IMR-90 (cell line): ENCODE data around the gene LMOD2. TPM values are rescaled to one million over a fixed set of nuclear protein-coding genes. Genes with fewer than 3 reads are reported as not detected.

Experiments
- ATAC-seq: fragments of 200-7000 bp; cut with Tn5 transposase; 2 replicates; pipeline ENCODE4 v1.9.1; 2020; ENCODE audit warnings: low read depth, mild to moderate bottlenecking, moderate library complexity
- BruUV-seq: library from RNA; stranded (reverse); fragments of 400-500 nt; replicated peaks from 2 replicates; lab custom pipeline; 2021; lab: Mats Ljungman, UMichigan
- CTCF ChIA-PET: fragments of 300-600 bp; formaldehyde crosslinking; extraction: SDS; loops from one replicate; lab custom pipeline; 2021; ENCODE audit warnings: antibody characterized with exemption; lab: Yijun Ruan, JAX
- POLR2A ChIA-PET: fragments of 300-600 bp; sonication (Branson Sonifier 250); formaldehyde crosslinking; loops from one replicate; lab custom pipeline; 2022; ENCODE audit warnings: antibody characterized with exemption; ENCODE audit not compliant: unreplicated experiment; lab: Charles Lee
- DNase-seq: peaks from one replicate; pipeline ENCODE4 v3.0.0; 2013
- H2AFZ ChIP-seq: replicated peaks from 2 replicates; pipeline ENCODE3; 2013; ENCODE audit warnings: low read length, mild to moderate bottlenecking; ENCODE audit not compliant: poor library complexity
- H2AK5ac ChIP-seq: 2 replicates; pipeline ENCODE4 v1.6.1; 2013; ENCODE audit warnings: low read depth, low read length, inconsistent platforms
- H2AK9ac ChIP-seq: replicated peaks from 2 replicates; pipeline ENCODE3; 2013; ENCODE audit warnings: mild to moderate bottlenecking, low read depth, low read length, moderate library complexity; ENCODE audit not compliant: poor library complexity
- H2BK120ac ChIP-seq: 2 replicates; pipeline ENCODE4 v1.6.1; 2013; ENCODE audit warnings: low read depth, low read length, inconsistent platforms
- H2BK15ac ChIP-seq: 3 replicates; pipeline ENCODE4 v1.6.1; 2013; ENCODE audit warnings: low read depth, low read length, inconsistent platforms
- H2BK20ac ChIP-seq: 2 replicates; pipeline ENCODE4 v1.6.1; 2013; ENCODE audit warnings: low read depth, mild to moderate bottlenecking, inconsistent platforms, low read length, moderate library complexity
- H2BK5ac ChIP-seq: 2 replicates; pipeline ENCODE4 v1.6.1; 2013; ENCODE audit warnings: mild to moderate bottlenecking, low read depth, low read length, inconsistent platforms; ENCODE audit not compliant: poor library complexity, severe bottlenecking
- H3K14ac ChIP-seq: replicated peaks from 2 replicates; pipeline ENCODE4 v1.6.1; 2013; ENCODE audit warnings: low read depth, low read length, inconsistent platforms
- H3K18ac ChIP-seq: 2 replicates; pipeline ENCODE4 v1.6.1; 2013; ENCODE audit warnings: low read depth, low read length, control low read depth
- H3K23ac ChIP-seq: 2 replicates; pipeline ENCODE4 v1.6.1; 2013; ENCODE audit warnings: low read depth, low read length, inconsistent platforms
- H3K27ac ChIP-seq: 2 replicates; pipeline ENCODE4 v1.5.1; 2013; ENCODE audit warnings: mild to moderate bottlenecking, control low read depth, low read length; ENCODE audit not compliant: insufficient read depth
- H3K27me3 ChIP-seq: 2 replicates; pipeline ENCODE4 v1.6.1; 2013; ENCODE audit warnings: low read length; ENCODE audit not compliant: control insufficient read depth, insufficient read depth
- H3K36me3 ChIP-seq: 2 replicates; pipeline ENCODE4 v1.6.1; 2013; ENCODE audit warnings: low read length, mixed read lengths; ENCODE audit not compliant: control insufficient read depth, insufficient read depth
- H3K4ac ChIP-seq: 2 replicates; pipeline ENCODE4 v1.6.1; 2013; ENCODE audit warnings: low read depth, low read length, inconsistent platforms
- H3K4me1 ChIP-seq: 2 replicates; pipeline ENCODE4 v1.6.1; 2013; ENCODE audit warnings: low read length, mixed read lengths; ENCODE audit not compliant: control insufficient read depth, insufficient read depth
- H3K4me2 ChIP-seq: 2 replicates; pipeline ENCODE4 v1.6.1; 2013; ENCODE audit warnings: low read depth, mild to moderate bottlenecking, control low read depth, low read length, moderate library complexity
- H3K4me3 ChIP-seq: 2 replicates; pipeline ENCODE4 v1.5.1; 2013; ENCODE audit warnings: low read depth, mild to moderate bottlenecking, control low read depth, low read length, moderate library complexity; ENCODE audit not compliant: insufficient read depth
- H3K56ac ChIP-seq: 2 replicates; pipeline ENCODE4 v1.6.1; 2013; ENCODE audit warnings: low read length, inconsistent platforms; ENCODE audit not compliant: insufficient read depth; ENCODE audit errors: extremely low read depth
- H3K79me1 ChIP-seq, 2 experiments: 2 replicates each; pipeline ENCODE4 v1.6.1; 2013; ENCODE audit warnings: low read length in 2 of 2, inconsistent platforms in 1 of 2, low read depth in 1 of 2
- H3K9ac ChIP-seq: 2 replicates; pipeline ENCODE4 v1.6.1; 2013; ENCODE audit warnings: low read depth, low read length, control low read depth
- H3K9me1 ChIP-seq: 2 replicates; pipeline ENCODE4 v1.6.1; 2013; ENCODE audit warnings: low read length, inconsistent platforms; ENCODE audit not compliant: insufficient read depth
- H3K9me3 ChIP-seq: 2 replicates; pipeline ENCODE4 v1.6.1; 2013; ENCODE audit warnings: low read length; ENCODE audit not compliant: control insufficient read depth, insufficient read depth
- H4K20me1 ChIP-seq: 2 replicates; pipeline ENCODE4 v1.6.1; 2013; ENCODE audit warnings: low read length, inconsistent platforms; ENCODE audit not compliant: insufficient read depth
- H4K5ac ChIP-seq: 2 replicates; pipeline ENCODE4 v1.6.1; 2013; ENCODE audit warnings: mild to moderate bottlenecking, low read depth, low read length, control low read depth
- H4K8ac ChIP-seq, 2 experiments: 2 replicates each; pipeline ENCODE4 v1.6.1; 2013; ENCODE audit warnings: low read depth in 2 of 2, low read length in 2 of 2, control low read depth in 1 of 2, inconsistent platforms in 1 of 2
- H4K91ac ChIP-seq: 2 replicates; pipeline ENCODE4 v1.6.1; 2013; ENCODE audit warnings: low read depth, low read length, inconsistent platforms; ENCODE audit not compliant: insufficient read depth
- CHD1 ChIP-seq: IDR thresholded peaks from 2 replicates; pipeline ENCODE4 v1.6.1; 2012; ENCODE audit warnings: low read depth, low read length, improper control_type of control experiment
- SMC3 ChIP-seq: fragments of 150-350 bp; IDR thresholded peaks from 2 replicates; pipeline ENCODE4 v1.6.1; 2016; ENCODE audit warnings: low read depth, mild to moderate bottlenecking, antibody characterized with exemption, low read length, moderate library complexity
- WGBS, 2 experiments: methylation state at CpG; one replicate each; pipeline versions ENCODE4 v1.1.5 to v1.1.7; 2013; ENCODE audit warnings: missing lambda C conversion rate in 2 of 2; ENCODE audit not compliant: insufficient read length in 1 of 2; ENCODE audit errors: extremely low coverage in 2 of 2; 5-methylcytosine and 5-hydroxymethylcytosine counted together
- dilution Hi-C: fragments of 300-500 bp; cut with HindIII; formaldehyde crosslinking; loops from one replicate; pipeline ENCODE4 v1.14.3; 2018; ENCODE audit warnings: low sequenced_read_pairs; ENCODE audit not compliant: unreplicated experiment
- in situ Hi-C: fragments of 300-500 bp; cut with MboI; formaldehyde crosslinking; loops from 3 replicates; pipeline ENCODE4 v1.14.3; 2019; ENCODE audit warnings: low sequenced_read_pairs, inconsistent platforms, mixed read lengths
- intact Hi-C: fragments of 100-400 bp; cut with micrococcal nuclease; formaldehyde crosslinking; loops from 2 replicates; pipeline ENCODE4 v1.10.0; 2022
- polyA plus RNA-seq, 3 experiments: library from polyadenylated mRNA; depleted of rRNA; stranded (reverse); fragments of >200 nt; gene quantifications; 2 replicates each; pipeline ENCODE4 v1.2.3, GENCODE V29; 2012; ENCODE audit warnings: low replicate concordance in 1 of 3
- total RNA-seq: library from RNA; depleted of rRNA; stranded (reverse); fragments of >200 nt; gene quantifications from 2 replicates; pipeline ENCODE4 v1.2.3, GENCODE V29; 2012

The LMOD2 gene
- total and polyA plus RNA-seq, 2 of the 4 experiments (the other 2 are of a cell fraction), result not detected

DNA sequence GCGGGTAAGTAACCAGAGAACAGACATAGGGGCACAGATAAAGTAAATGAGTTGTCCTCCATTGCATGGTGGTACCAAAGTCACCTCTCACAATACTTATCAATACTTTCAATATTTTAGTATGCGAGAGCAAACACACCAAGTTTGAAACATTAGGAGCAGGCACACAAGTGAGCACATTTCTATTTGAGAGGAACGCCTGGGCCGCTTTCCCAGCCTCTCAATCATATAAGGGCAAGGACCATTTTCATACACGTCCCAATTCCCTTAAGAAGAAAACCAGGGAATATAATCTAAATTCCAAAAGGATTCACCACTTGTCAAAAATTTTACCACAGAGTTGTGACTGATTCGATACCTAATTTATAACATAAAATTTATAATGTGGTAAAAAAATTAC lies 7.5 kb downstream of the LMOD2 start:
- H3K23ac ChIP-seq, result no peak overlapping the region
- no peaks in the 10 kb centered on the region for H3K79me1 ChIP-seq
- no peaks in the 10 kb centered on the region for H3K36me3 ChIP-seq
- no peak overlapping the region for H4K5ac ChIP-seq
- H3K14ac ChIP-seq, result no peak overlapping the region
- POLR2A ChIA-PET, result no interaction called here
- H3K4me3 ChIP-seq, result no peak overlapping the region
- CTCF ChIA-PET, result no interaction called here
- no peak overlapping the region for H3K27ac ChIP-seq
- H2BK20ac ChIP-seq, result no peak overlapping the region
- in situ Hi-C loops, result no loop called here
- ATAC-seq (no peak), DNase-seq (no peak)
- TF ChIP-seq CHD1, result no peak
- no peak for TF ChIP-seq SMC3
- no peaks in the 10 kb centered on the region for H3K9me3 ChIP-seq
- no peaks in the 10 kb centered on the region for H3K9me1 ChIP-seq
- H3K4me2 ChIP-seq, result no peak overlapping the region
- H2AFZ ChIP-seq, result no peak overlapping the region
- intact Hi-C loops, result no loop called here
- H3K4ac ChIP-seq, result no peak overlapping the region
- dilution Hi-C loops, result no loop called here
- H3K56ac ChIP-seq, result no peak overlapping the region
- H3K18ac ChIP-seq, result no peak overlapping the region
- H2BK5ac ChIP-seq, result no peak overlapping the region
- no peak overlapping the region for H2BK120ac ChIP-seq
- H4K91ac ChIP-seq, result no peak overlapping the region
- no peak overlapping the region for H3K9ac ChIP-seq
- no peak overlapping the region for H2AK5ac ChIP-seq
- H3K4me1 ChIP-seq, result no peaks in the 10 kb centered on the region
- no peaks in the 10 kb centered on the region for H4K20me1 ChIP-seq
- no peak overlapping the region for H2AK9ac ChIP-seq
- no peak overlapping the region for H4K8ac ChIP-seq
- WGBS, 2 experiments, result 80% methylated on average over 1 of the region's 6 CpGs; no CpG with 5 or more reads in 1 of the 2 experiments
- peaks cover 4% of the 10 kb centered on the region for H3K27me3 ChIP-seq
- BruUV-seq, result no TSS peak
- no peak overlapping the region for H2BK15ac ChIP-seq
